Measurements from ENCODE around the gene HAAO. TPM values are rescaled to one million over a fixed set of nuclear protein-coding genes. Genes with fewer than 3 reads are reported as not detected.

The HAAO gene
- total RNA-seq, 1 experiment from 2014 or later, result 6.6 TPM

GRCh38 chr2:42795841-42796301, 3.5 kb upstream of the HAAO start:
- H2BK15ac ChIP-seq (ENCODE audit: low read depth, low read length), result no peak overlapping the region
- H3K14ac ChIP-seq (ENCODE audit: insufficient read depth, low read length), result no peak overlapping the region
- H3K4ac ChIP-seq (ENCODE audit: low read depth, low read length), result no peak overlapping the region
- no peak overlapping the region for H3T11ph ChIP-seq (ENCODE audit: low read length)
- no peak overlapping the region for H2AFZ ChIP-seq (ENCODE audit: low read length)
- Mint-ChIP-seq H3K27ac (no peak overlapping the region), H3K4me3 (no peak overlapping the region), H3K9me3 (peaks cover 0 to 4% of the 10 kb centered on the region in 2 experiments; a peak in 1 of 5 replicates), H3K36me3 (ENCODE audit: insufficient read depth in 1 of 3, low read depth in 3 of 3) (peaks cover 0 to 4% (median 2%) of the 10 kb centered on the region in 3 experiments; a peak in 5 of 7 replicates), H3K27me3 (ENCODE audit: low read depth) (peaks cover 26% of the 10 kb centered on the region), H3K4me1 (peaks cover 35% of the 10 kb centered on the region in 2 experiments)
- H3K79me1 ChIP-seq (ENCODE audit: insufficient read depth, low read depth, low read length, poor library complexity, severe bottlenecking), result no peaks in the 10 kb centered on the region
- H4K8ac ChIP-seq (replicated peaks; ENCODE audit: insufficient read length, low read depth, low read length), result no peak overlapping the region
- no peak overlapping the region for H4K5ac ChIP-seq (ENCODE audit: insufficient read length, low read depth, low read length)
- no peaks in the 10 kb centered on the region for H3K79me2 ChIP-seq (ENCODE audit: insufficient read depth, low read length)
- H3K9ac ChIP-seq (ENCODE audit: extremely low read depth, insufficient read length, low read length), result no peak overlapping the region
- H3K4me2 ChIP-seq (ENCODE audit: insufficient read depth, insufficient read length, low read length), result no peak overlapping the region
- no peak overlapping the region for H3K56ac ChIP-seq (ENCODE audit: insufficient read length, low read depth, low read length)
- H3K23me2 ChIP-seq (ENCODE audit: insufficient read length, low read depth, low read length, poor library complexity, severe bottlenecking), result peaks cover 13% of the 10 kb centered on the region
- H3K9me3 ChIP-seq (ENCODE audit: control insufficient read depth, low read depth, low read length), result no peaks in the 10 kb centered on the region
- no peak overlapping the region for H2BK120ac ChIP-seq (ENCODE audit: low read depth, low read length, poor library complexity, severe bottlenecking)
- H3K27me3 ChIP-seq (ENCODE audit: insufficient read depth, low read length), result peaks cover 6% of the 10 kb centered on the region; the same call in 1 of the 2 replicates
- H2BK12ac ChIP-seq (ENCODE audit: insufficient read length, low read depth, low read length), result no peak overlapping the region
- no peaks in the 10 kb centered on the region for H4K20me1 ChIP-seq (ENCODE audit: control insufficient read depth, insufficient read depth, insufficient read length)
- TF ChIP-seq, protein P1, sequence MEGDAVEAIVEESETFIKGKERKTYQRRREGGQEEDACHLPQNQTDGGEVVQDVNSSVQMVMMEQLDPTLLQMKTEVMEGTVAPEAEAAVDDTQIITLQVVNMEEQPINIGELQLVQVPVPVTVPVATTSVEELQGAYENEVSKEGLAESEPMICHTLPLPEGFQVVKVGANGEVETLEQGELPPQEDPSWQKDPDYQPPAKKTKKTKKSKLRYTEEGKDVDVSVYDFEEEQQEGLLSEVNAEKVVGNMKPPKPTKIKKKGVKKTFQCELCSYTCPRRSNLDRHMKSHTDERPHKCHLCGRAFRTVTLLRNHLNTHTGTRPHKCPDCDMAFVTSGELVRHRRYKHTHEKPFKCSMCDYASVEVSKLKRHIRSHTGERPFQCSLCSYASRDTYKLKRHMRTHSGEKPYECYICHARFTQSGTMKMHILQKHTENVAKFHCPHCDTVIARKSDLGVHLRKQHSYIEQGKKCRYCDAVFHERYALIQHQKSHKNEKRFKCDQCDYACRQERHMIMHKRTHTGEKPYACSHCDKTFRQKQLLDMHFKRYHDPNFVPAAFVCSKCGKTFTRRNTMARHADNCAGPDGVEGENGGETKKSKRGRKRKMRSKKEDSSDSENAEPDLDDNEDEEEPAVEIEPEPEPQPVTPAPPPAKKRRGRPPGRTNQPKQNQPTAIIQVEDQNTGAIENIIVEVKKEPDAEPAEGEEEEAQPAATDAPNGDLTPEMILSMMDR (conservative IDR thresholded peaks at IDR 0.05), result no peak
- no CpG with 5 or more reads among the region's 3 CpGs for WGBS (ENCODE audit: extremely low coverage, insufficient read length, low lambda C conversion rate)
- no peaks in the 10 kb centered on the region for H3K4me1 ChIP-seq (ENCODE audit: insufficient read depth, low read length)
- H3K23ac ChIP-seq (ENCODE audit: insufficient read length, low read depth, low read length), result no peak overlapping the region
- no peak overlapping the region for H4K91ac ChIP-seq (ENCODE audit: insufficient read length, low read depth, low read length)
- H3K18ac ChIP-seq (ENCODE audit: insufficient read length, low read depth, low read length), result no peak overlapping the region
- no peak for DNase-seq
- H2AK5ac ChIP-seq (ENCODE audit: insufficient read length, low read length), result no peak overlapping the region
- H2BK5ac ChIP-seq (ENCODE audit: insufficient read length, low read length), result no peak overlapping the region
- no peak overlapping the region for H2BK20ac ChIP-seq (ENCODE audit: low read depth, low read length, poor library complexity, severe bottlenecking)
- no peak overlapping the region for H3K27ac ChIP-seq (ENCODE audit: insufficient read length, low read depth, low read length)

Measured in H9 (cell line).